Neural cell (in vitro differentiated cells): ENCODE data around the gene PNCK. TPM values are rescaled to one million over a fixed set of nuclear protein-coding genes. Genes with fewer than 3 reads are reported as not detected.

Source experiments
- H2AFZ ChIP-seq: fragments of 200-600, 300-800 bp; sonication (generic), shearing (Covaris generic); 2 replicates; pipeline ENCODE4 v1.6.0; 2014; ENCODE audit warnings: low read depth, mild to moderate bottlenecking, antibody characterized with exemption, low read length, moderate library complexity
- H3F3A ChIP-seq: fragments of 200-600 bp; shearing (Covaris generic); 2 replicates; pipeline ENCODE4 v1.6.1; 2016; ENCODE audit warnings: mild to moderate bottlenecking, moderate library complexity, mixed read lengths, antibody characterized with exemption, low read length; ENCODE audit not compliant: insufficient read depth, poor library complexity, severe bottlenecking
- H3K27ac ChIP-seq: fragments of 200-600, 300-800 bp; sonication (generic), shearing (Covaris generic); 2 replicates; pipeline ENCODE4 v1.5.1; 2014; ENCODE audit warnings: mild to moderate bottlenecking, low read length, moderate library complexity
- H3K27me3 ChIP-seq: fragments of 300-800, 200-600 bp; sonication (generic), shearing (Covaris generic); 2 replicates; pipeline ENCODE4 v1.6.0; 2014; ENCODE audit warnings: mild to moderate bottlenecking, low read depth, low read length, moderate library complexity; ENCODE audit not compliant: insufficient read depth
- H3K36me3 ChIP-seq: fragments of 300-800, 200-600 bp; sonication (generic), shearing (Covaris generic); 2 replicates; pipeline ENCODE4 v1.5.1; 2014; ENCODE audit warnings: mild to moderate bottlenecking, antibody characterized with exemption, low read length, moderate library complexity; ENCODE audit not compliant: insufficient read depth
- H3K4me2 ChIP-seq: fragments of 300-800, 200-600 bp; sonication (generic), shearing (Covaris generic); 2 replicates; pipeline ENCODE4 v1.6.0; 2014; ENCODE audit warnings: mild to moderate bottlenecking, low read length
- H3K4me3 ChIP-seq: fragments of 300-800, 200-600 bp; sonication (generic), shearing (Covaris generic); 2 replicates; pipeline ENCODE4 v1.5.1; 2014; ENCODE audit warnings: mild to moderate bottlenecking, low read length, moderate library complexity
- H3K79me2 ChIP-seq: fragments of 200-600 bp; shearing (Covaris generic); replicated peaks from 2 replicates; pipeline ENCODE4 v1.6.0; 2014; ENCODE audit warnings: mild to moderate bottlenecking, low read length, moderate library complexity; ENCODE audit not compliant: insufficient read depth
- H3K9ac ChIP-seq: fragments of 300-800, 200-600 bp; sonication (generic), shearing (Covaris generic); 2 replicates; pipeline ENCODE4 v1.6.1; 2016; ENCODE audit warnings: mild to moderate bottlenecking, low read length, mixed read lengths
- H3K9me2 ChIP-seq: fragments of 200-600 bp; shearing (Covaris generic); 2 replicates; pipeline ENCODE4 v1.6.1; 2016; ENCODE audit warnings: mild to moderate bottlenecking, low read length, mixed read lengths; ENCODE audit not compliant: insufficient read depth
- H3K9me3 ChIP-seq: fragments of 200-600, 300-800 bp; sonication (generic), shearing (Covaris generic); 2 replicates; pipeline ENCODE4 v1.6.1; 2016; ENCODE audit warnings: mild to moderate bottlenecking, mixed run types, low read length, moderate library complexity, mixed read lengths
- H4K20me1 ChIP-seq: fragments of 200-600 bp; shearing (Covaris generic); 2 replicates; pipeline ENCODE4 v1.6.1; 2016; ENCODE audit warnings: mild to moderate bottlenecking, mixed run types; ENCODE audit not compliant: insufficient read depth
- EP300 ChIP-seq: fragments of 450-650 bp; conservative IDR thresholded peaks from 2 replicates; pipeline ENCODE4 v1.6.1; 2014; ENCODE audit warnings: antibody characterized with exemption, mild to moderate bottlenecking, moderate library complexity; ENCODE audit not compliant: poor library complexity, severe bottlenecking
- MXI1 ChIP-seq: fragments of 450-650 bp; conservative IDR thresholded peaks from 2 replicates; pipeline ENCODE4 v1.6.1; 2014; ENCODE audit warnings: antibody characterized with exemption, mild to moderate bottlenecking; ENCODE audit not compliant: poor library complexity, severe bottlenecking
- POLR2AphosphoS5 ChIP-seq: IDR thresholded peaks from 2 replicates; pipeline ENCODE4 v1.6.1; 2012
- SMC3 ChIP-seq: fragments of 450-650 bp; conservative IDR thresholded peaks from 2 replicates; pipeline ENCODE4 v1.6.1; 2014; ENCODE audit warnings: antibody characterized with exemption, mild to moderate bottlenecking, moderate library complexity; ENCODE audit not compliant: poor library complexity
- TAF1 ChIP-seq: IDR thresholded peaks from 2 replicates; pipeline ENCODE4 v1.6.1; 2012; ENCODE audit warnings: low read depth
- polyA plus RNA-seq: library from polyadenylated mRNA; depleted of rRNA; stranded (reverse); fragments of >200 nt; gene quantifications from 2 replicates; pipeline ENCODE4 v1.2.3, GENCODE V29; 2014
- TF ChIP-seq, protein P1 (sequence below): fragments of 450-650 bp; IDR thresholded peaks from 2 replicates; pipeline ENCODE4 v1.5.1; 2014; ENCODE audit warnings: antibody characterized with exemption, mild to moderate bottlenecking, moderate library complexity; ENCODE audit not compliant: poor library complexity, severe bottlenecking

PNCK gene
- polyA plus RNA-seq, 1 donor from 2014 or later = 9.5 TPM

DNA sequence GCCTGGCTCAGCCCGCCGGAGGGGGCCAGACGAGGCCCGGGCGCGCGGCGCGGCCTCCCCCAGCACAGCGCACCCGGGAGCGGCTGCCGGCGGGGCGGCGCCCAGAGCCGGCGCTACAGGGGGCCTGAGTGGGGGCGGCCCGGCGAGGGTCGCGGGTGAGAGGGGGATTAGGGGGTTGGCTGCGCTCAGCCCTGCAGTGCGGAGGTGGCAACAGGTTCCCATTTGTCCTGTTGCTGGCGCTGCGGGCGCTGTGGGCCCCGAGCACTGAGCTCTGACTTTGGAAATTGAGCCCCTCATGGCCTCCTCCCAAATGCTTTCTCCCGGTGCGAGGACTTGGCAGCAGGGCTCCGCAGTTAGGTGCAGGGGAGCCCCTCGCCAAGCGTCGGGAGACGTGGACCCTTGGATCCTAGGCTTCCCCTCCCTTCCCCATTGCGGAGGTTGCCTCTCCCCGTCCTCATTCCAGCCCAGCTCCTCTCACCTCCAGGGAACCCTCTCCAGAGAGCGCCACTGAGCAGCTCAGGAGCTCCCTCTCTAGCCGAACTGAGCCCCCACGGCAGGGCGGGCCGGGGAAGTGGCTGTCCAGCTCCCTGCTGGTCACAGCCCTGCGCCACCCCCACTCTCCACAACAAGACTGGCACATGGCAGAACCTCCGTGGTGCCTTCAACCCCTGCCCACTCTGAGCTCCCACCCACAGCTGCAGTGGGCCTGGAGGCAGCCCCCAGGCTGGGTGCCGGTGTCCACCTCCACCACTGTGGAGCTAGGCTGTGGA is 29.1 kb downstream of the PNCK start:
- TF ChIP-seq TAF1 (no peak), EP300 (no peak), SMC3 (no peak)
- TF ChIP-seq, protein P1, sequence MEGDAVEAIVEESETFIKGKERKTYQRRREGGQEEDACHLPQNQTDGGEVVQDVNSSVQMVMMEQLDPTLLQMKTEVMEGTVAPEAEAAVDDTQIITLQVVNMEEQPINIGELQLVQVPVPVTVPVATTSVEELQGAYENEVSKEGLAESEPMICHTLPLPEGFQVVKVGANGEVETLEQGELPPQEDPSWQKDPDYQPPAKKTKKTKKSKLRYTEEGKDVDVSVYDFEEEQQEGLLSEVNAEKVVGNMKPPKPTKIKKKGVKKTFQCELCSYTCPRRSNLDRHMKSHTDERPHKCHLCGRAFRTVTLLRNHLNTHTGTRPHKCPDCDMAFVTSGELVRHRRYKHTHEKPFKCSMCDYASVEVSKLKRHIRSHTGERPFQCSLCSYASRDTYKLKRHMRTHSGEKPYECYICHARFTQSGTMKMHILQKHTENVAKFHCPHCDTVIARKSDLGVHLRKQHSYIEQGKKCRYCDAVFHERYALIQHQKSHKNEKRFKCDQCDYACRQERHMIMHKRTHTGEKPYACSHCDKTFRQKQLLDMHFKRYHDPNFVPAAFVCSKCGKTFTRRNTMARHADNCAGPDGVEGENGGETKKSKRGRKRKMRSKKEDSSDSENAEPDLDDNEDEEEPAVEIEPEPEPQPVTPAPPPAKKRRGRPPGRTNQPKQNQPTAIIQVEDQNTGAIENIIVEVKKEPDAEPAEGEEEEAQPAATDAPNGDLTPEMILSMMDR = peak; percentile 23
- Histone ChIP-seq H3K36me3 (no peaks in the 10 kb centered on the region), H3F3A (no peaks in the 10 kb centered on the region), H2AFZ (no peak overlapping the region), H3K9me3 (no peaks in the 10 kb centered on the region), H3K9ac (peak overlapping the region; percentile 23), H3K27me3 (peaks cover 59% of the 10 kb centered on the region), H3K4me3 (peak overlapping the region; percentile 60), H3K9me2 (no peaks in the 10 kb centered on the region), H3K4me2 (no peak overlapping the region), H4K20me1 (no peaks in the 10 kb centered on the region), H3K79me2 (no peaks in the 10 kb centered on the region), H3K27ac (no peak overlapping the region)

DNA sequence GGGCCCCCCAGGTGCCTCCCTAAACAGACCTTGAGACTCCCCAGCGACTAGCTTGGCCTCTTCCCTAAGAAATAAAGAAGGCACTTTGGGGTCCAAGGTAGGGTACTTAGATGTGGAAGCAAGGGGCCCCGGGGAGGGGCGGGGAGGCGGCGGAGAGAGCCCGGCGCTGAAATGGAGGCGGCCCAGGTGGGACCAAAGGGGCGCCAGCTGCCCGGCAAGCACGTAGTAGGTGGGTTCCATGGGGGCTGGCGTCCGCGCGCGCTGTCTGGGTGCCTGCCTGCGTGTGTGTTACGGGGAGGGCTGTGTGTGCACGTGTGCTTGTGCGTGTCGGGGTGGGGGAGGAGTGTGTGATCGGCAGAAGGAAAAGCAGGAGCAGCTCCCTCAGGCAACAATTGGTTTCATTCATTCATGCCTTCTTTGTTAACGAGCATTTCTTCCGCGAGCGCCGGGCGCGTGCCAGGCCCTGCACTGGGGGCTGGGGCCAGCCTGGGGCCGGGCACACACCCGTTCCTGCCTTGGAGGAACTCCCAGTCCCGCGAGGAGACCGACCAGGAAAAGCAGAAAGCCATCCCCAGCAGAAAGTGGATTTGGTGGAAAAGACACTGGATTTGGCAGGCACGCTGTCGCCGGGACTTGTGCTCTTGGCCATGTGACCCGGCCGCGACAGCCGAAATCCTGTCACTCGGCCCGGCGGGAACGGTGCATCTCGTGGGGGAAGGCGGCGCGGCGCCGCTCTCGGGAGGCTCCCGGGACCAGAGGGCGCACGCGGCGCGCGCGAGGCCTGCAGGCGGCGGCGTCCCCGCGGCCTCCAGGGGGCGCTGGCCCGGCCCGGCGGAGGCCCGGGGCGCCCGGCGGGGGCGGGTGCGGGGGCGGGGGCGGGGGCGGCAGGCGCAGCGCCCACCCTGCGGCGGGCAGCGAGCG is 29.9 kb downstream of the PNCK start:
- Histone ChIP-seq H4K20me1 (no peaks in the 10 kb centered on the region), H3K9ac (peak overlapping the region; percentile 56), H3K9me2 (no peaks in the 10 kb centered on the region), H3K27ac (no peak overlapping the region), H3K79me2 (no peaks in the 10 kb centered on the region), H2AFZ (peak overlapping the region; percentile 27), H3K4me2 (peak overlapping the region; percentile 51), H3K4me3 (peak overlapping the region; percentile 68), H3K27me3 (peaks cover 56% of the 10 kb centered on the region), H3K9me3 (no peaks in the 10 kb centered on the region), H3K36me3 (no peaks in the 10 kb centered on the region), H3F3A (no peaks in the 10 kb centered on the region)
- TF ChIP-seq POLR2AphosphoS5 (no peak), MXI1 (peak; percentile 46)
- TF ChIP-seq, protein P1 = peak; percentile 55
